Mucosa of rectum (tissue), 2 donors: ENCODE data around the gene TMEM203.
A peak's percentile ranks its signal among the peaks of the same experiment; 100 is the strongest.

ENCODE experiments used
- H3K27ac ChIP-seq, 2 donors: one replicate each; pipeline ENCODE4 v1.7.0; 2013; ENCODE audit warnings: inconsistent platforms in 2 of 2, low read depth in 2 of 2, low read length in 2 of 2
- H3K27me3 ChIP-seq, 2 donors: one replicate each; pipeline ENCODE4 v1.7.0; 2013; ENCODE audit warnings: low read length in 2 of 2; ENCODE audit not compliant: control insufficient read depth in 2 of 2, insufficient read depth in 2 of 2
- H3K36me3 ChIP-seq, 2 donors: one replicate each; pipeline ENCODE4 v1.7.0; 2013; ENCODE audit warnings: low read length in 2 of 2; ENCODE audit not compliant: control insufficient read depth in 2 of 2, insufficient read depth in 2 of 2
- H3K4me1 ChIP-seq, 2 donors: one replicate each; pipeline ENCODE4 v1.7.0; 2013; ENCODE audit warnings: low read length in 2 of 2, mild to moderate bottlenecking in 1 of 2; ENCODE audit not compliant: control insufficient read depth in 2 of 2, insufficient read depth in 2 of 2
- H3K4me3 ChIP-seq, 2 donors: one replicate each; pipeline ENCODE4 v1.7.0; 2013; ENCODE audit warnings: low read length in 2 of 2
- H3K9ac ChIP-seq, 2 donors: one replicate each; pipeline ENCODE4 v1.7.0; 2013; ENCODE audit warnings: low read length in 2 of 2, low read depth in 1 of 2, mild to moderate bottlenecking in 1 of 2
- H3K9me3 ChIP-seq, 2 donors: one replicate each; pipeline ENCODE4 v1.7.0; 2013; ENCODE audit warnings: low read length in 2 of 2; ENCODE audit not compliant: control insufficient read depth in 2 of 2
- donor health status: healthy.
- donor health status: Normal muscosa, but diverticular disease.

The TMEM203 gene

GRCh38 chr9:137176302-137177182, 28.9 kb downstream of the TMEM203 start:
- Histone ChIP-seq H3K9me3 (no peaks in the 10 kb centered on the region), H3K4me3 (no peak overlapping the region), H3K4me1 (peaks cover 6 to 38% of the 10 kb centered on the region in 2 donors), H3K36me3 (peaks cover 23 to 32% of the 10 kb centered on the region in 2 donors), H3K9ac (no peak overlapping the region), H3K27me3 (peaks cover 9 to 10% of the 10 kb centered on the region in 2 donors), H3K27ac (no peak overlapping the region)

DNA sequence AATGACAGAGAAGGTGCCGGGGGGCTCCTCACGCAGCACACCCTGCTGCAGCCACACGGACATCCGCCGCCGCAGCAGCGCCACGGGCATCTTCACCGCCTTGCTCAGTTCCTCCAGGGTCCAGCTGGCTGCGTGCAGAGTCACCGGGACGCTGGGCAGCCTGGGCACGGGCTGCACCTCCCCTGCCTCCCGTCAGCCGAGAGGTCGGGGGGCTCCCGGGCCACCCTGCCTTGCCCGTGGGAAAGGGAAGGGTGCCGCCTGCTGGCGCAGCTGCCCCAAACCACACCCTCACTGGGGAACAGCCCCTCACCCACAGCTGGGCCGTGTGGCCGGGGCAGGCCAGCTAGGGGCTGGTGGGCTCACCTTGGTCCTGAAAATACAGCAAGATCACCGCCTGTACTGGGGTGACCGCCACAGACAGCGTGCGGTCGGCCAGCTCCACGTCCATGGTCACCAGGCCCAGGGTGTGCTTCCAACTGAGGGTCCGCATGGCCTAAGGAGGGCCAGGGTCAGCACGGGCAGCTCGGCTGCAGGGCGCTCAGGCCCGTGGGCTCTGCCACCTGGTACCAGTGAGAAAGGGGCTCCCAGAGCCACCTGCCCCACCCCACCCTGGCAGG, 30.0 kb downstream of the TMEM203 start:
- Histone ChIP-seq H3K27ac (no peak overlapping the region), H3K9ac (no peak overlapping the region), H3K4me3 (no peak overlapping the region), H3K27me3 (peaks cover 9 to 13% of the 10 kb centered on the region in 2 donors), H3K9me3 (no peaks in the 10 kb centered on the region), H3K36me3 (peaks cover 13 to 22% of the 10 kb centered on the region in 2 donors), H3K4me1 (peaks cover 6 to 38% of the 10 kb centered on the region in 2 donors)

DNA sequence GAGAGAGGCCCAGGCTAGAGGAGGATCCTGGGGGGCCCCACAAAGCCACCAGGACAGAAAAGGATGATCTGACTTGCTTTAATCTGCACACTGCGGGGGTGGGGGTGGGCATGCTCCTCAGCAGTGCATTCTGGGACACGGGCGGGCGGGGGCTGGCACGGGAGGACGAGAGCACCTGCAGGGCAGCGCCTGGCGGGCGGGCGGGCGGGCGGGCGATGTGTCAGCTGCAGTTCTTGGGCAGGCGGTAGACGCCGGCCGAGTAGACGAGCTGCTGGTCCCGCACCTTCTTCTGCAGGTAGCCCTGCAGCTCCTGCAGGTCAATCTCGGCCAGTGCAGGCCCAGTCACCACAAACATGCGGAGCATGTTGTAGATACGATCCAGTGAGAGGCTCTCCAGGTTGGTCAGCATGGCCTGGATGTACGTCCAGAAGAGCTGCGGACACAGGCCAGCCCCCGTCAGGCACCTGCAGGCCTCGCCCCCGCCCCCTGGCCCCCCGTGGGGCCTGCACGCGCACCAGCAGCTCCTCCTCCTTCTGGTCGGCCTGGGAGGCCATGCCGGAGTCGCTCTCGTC, 30.6 kb downstream of the TMEM203 start:
- peaks cover 9 to 15% of the 10 kb centered on the region in 2 donors for H3K27me3 ChIP-seq

DNA sequence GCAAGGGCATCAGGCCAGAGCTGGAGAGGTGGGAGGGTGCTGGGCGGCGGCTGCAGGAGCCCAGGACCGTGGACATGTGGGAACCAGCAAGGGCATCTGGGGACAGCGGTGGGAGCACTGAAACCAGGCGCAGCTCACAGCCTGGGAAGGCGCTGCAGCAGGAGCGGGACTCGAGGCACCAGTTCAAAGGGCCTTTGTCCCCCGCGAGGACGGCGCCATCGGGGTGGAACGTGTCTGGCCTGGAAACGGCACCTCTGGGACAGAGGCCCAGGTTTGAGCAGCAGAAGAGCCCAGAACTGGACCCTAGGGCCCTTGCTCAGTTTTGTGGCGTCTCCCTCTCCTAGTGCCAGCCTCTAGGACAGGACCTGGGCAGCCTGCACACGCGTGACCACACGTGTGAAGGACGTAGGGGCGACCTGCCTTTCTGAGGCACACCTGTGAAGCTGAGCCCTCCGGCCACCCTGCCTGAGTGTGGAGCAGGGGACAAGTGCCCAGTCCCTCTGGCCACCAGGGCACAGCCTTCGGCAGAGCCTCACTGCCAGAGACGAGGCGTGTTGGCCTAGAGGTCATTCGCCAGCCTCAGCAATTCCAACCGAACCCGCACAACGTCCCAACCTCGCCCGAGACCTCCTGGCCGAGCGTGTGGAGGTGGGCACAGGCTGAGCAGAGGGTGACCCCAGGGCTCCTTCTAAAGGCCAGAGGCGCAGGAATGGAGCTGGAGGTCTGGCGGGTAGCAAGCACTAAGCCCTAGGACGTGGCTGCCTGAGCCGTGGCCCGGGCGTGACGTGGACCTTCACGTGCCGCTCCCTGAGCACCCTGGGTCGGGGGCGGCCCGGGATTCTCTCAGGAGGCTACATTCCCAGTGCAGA, 31.4 kb downstream of the TMEM203 start:
- H3K4me3 ChIP-seq: no peak overlapping the region
- H3K9ac ChIP-seq: no peak overlapping the region
- H3K4me1 ChIP-seq: peaks cover 14 to 45% of the 10 kb centered on the region in 2 donors
- peaks cover 6 to 12% of the 10 kb centered on the region in 2 donors for H3K36me3 ChIP-seq
- no peaks in the 10 kb centered on the region for H3K9me3 ChIP-seq
- H3K27ac ChIP-seq: peak overlapping the region; percentile 48 to 59
- peaks cover 9 to 15% of the 10 kb centered on the region in 2 donors for H3K27me3 ChIP-seq

More for the DNA sequence above, 30.6 kb downstream of the TMEM203 start:
- no peak overlapping the region for H3K4me3 ChIP-seq
- no peak overlapping the region for H3K9ac ChIP-seq
- no peaks in the 10 kb centered on the region for H3K9me3 ChIP-seq
- peaks cover 6 to 38% of the 10 kb centered on the region in 2 donors for H3K4me1 ChIP-seq
- H3K27ac ChIP-seq: no peak overlapping the region
- peaks cover 8 to 16% of the 10 kb centered on the region in 2 donors for H3K36me3 ChIP-seq

DNA sequence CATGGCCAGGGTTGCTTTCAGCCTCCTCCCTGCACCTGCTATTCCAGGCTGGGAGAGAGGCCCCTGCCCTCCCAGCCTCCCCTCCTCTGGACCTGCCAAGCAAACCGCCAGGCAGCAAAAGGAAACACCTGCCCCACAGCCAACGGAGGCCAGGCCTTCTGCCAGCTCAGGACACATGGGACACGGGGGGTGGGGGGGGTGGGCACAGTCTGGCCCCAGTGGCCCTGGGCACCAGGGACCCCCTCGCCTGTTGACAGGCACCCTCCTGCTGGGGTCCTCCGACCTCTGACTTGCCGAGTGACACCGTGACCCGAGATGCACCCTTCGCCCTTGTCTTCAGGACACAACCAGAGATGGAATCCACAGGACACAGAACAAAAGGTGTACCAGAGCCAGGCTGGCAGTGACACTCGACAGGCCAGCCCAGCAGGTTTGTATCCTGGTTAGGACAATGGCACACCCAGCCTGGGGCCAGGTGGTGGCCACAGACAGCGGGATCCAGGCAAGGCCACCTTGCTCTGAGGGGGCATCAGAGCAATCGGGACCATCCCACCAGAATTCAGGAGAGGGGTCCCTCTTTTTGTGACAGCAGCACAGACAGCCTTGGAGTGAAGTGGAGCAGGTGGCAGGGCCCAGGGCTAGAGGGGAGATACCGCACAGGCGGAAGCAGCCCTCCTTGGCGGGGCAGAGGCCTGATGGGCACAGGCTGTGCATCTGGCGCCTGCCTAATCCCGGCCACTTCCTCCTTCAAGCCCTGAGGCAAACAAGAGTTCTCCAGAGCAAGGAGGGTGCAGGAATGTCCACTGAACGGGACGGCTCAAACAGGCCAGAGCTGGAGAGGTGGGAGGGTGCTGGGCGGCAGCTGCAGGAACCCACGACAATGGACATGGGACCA, 32.3 kb downstream of the TMEM203 start:
- peaks cover 0 to 7% of the 10 kb centered on the region in 2 donors for H3K36me3 ChIP-seq
- peaks cover 9 to 15% of the 10 kb centered on the region in 2 donors for H3K27me3 ChIP-seq
- H3K4me1 ChIP-seq: peaks cover 20 to 50% of the 10 kb centered on the region in 2 donors
- no peaks in the 10 kb centered on the region for H3K9me3 ChIP-seq
- no peak overlapping the region for H3K4me3 ChIP-seq
- H3K9ac ChIP-seq: no peak overlapping the region
- H3K27ac ChIP-seq: peak overlapping the region; percentile 48 to 59

DNA sequence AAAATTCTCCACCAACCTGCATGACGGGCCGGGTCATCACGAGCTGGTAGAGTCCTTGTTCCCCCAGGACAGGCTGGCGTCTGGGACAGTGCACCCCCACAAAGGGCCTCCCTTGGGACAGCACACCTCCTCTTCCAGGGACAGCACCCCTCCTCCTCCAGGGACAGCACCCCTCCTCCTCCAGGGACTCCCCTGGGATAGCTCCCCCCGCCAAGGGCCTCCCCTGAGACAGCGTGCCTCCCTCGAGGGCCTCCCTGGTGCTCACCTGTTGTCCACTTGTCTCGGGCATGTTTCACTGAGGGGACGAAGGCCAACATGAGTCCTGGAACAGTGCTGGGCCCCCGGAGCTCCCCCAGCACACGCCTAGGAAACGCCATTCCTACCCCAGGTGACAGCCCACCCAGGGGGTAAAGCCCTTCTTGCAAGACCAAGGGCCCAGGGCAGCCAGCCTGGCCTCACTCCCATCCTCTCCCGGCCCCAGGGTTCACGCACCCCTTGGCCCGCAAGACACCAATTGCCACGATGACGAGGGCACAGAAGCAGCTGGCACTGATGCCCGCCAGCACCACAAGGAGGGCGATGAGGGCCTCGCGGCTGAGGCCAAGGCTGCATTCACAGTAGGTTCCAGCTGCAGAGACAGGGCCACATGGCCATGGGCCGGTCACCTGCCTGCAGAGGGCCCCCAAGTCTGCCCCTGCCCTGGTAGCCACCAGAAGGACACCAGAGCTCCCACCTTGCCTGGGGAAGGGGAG, 34.1 kb downstream of the TMEM203 start:
- H3K4me3 ChIP-seq: no peak overlapping the region
- H3K4me1 ChIP-seq: peaks cover 27 to 44% of the 10 kb centered on the region in 2 donors
- H3K27me3 ChIP-seq: peaks cover 22% of the 10 kb centered on the region in 2 donors
- no peak overlapping the region for H3K9ac ChIP-seq
- no peaks in the 10 kb centered on the region for H3K36me3 ChIP-seq
- peak overlapping the region in 1 of 2 donors; percentile 32 for H3K27ac ChIP-seq
- H3K9me3 ChIP-seq: no peaks in the 10 kb centered on the region

DNA sequence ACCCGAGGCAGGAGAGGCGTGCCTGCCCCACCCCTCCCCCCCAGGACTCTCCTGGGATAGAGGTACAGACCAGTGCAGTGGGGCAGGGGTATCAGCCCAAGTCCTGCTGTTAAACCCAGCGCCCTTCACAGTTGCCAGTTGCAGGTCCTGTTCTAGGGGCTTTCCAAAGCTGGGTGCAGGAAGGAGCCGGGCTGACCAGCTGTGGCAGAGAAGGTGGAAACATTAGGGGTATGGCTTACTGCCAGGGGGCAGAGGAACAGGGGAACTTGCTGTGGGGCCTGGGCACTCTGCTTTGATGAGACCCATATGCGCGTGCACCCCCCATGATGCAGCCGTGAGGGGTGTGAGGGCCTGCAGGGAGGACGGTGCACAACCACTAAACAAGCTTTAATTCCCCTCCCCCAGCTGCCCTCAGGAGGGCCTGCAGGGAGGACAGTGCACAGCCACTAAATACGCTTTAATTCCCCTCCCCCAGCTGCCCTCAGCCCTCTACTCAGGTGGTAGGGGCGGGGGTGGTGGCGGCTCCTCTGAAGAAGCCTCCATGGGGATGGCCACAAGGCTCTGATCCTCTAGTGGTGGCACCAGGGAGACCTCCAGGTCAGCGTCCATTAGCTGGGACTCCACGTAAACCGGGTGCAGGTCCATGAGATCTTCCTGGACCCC, 34.8 kb downstream of the TMEM203 start:
- no peaks in the 10 kb centered on the region for H3K9me3 ChIP-seq
- peaks cover 24 to 25% of the 10 kb centered on the region in 2 donors for H3K27me3 ChIP-seq
- peaks cover 27 to 37% of the 10 kb centered on the region in 2 donors for H3K4me1 ChIP-seq
- H3K36me3 ChIP-seq: no peaks in the 10 kb centered on the region
- H3K4me3 ChIP-seq: no peak overlapping the region
- no peak overlapping the region for H3K27ac ChIP-seq
- no peak overlapping the region for H3K9ac ChIP-seq

- H3K27me3 ChIP-seq: peaks cover 24 to 25% of the 10 kb centered on the region in 2 donors
- no peaks in the 10 kb centered on the region for H3K9me3 ChIP-seq
- no peaks in the 10 kb centered on the region for H3K36me3 ChIP-seq
- peak within 1 kb of the TSS in 1 of 2 donors; percentile 32 for H3K27ac ChIP-seq
- H3K4me3 ChIP-seq: peak within 1 kb of the TSS; percentile 50 to 62
- H3K9ac ChIP-seq: peak within 1 kb of the TSS in 1 of 2 donors; percentile 38
- peaks cover 23 to 34% of the 10 kb centered on the region in 2 donors for H3K4me1 ChIP-seq
Observed at GRCh38 chr9:137169896-137170358, 35.5 kb downstream of the TMEM203 start, which contains the start of gene LRRC26. TSS of gene LRRC26 (minus strand) at chr9:137170051. CDS start at chr9:137169943, 108 bp downstream.
